ENCODE measurements around the gene NEUROD4.
"Not testable (repeated sequence)": the region's sequence is repeated elsewhere in the genome, so short reads cannot be mapped to it uniquely, and the experiment has no call there.

NEUROD4 gene

GRCh38 chr12:55019784-55020183 is at the start of gene NEUROD4:
NEUROD4 (plus strand) TSS chr12:55019974; CDS start chr12:55026440, 6,466 bp downstream.
- peak; percentile 71 for DNase-seq

- no peak for DNase-seq
These were observed 49.0 kb upstream of the NEUROD4 start for GRCh38 chr12:54970741-54971140.

GRCh38 chr12:54973556-54973955 is 46.2 kb upstream of the NEUROD4 start:
- no peak for DNase-seq

GRCh38 chr12:54974279-54974678 is 45.5 kb upstream of the NEUROD4 start:
- DNase-seq = no peak

- DNase-seq = no peak
These were observed 44.5 kb upstream of the NEUROD4 start for GRCh38 chr12:54975272-54975671.

GRCh38 chr12:54975875-54976274 is 43.9 kb upstream of the NEUROD4 start:
- peak; percentile 49 for DNase-seq

GRCh38 chr12:54977155-54977554 is 42.6 kb upstream of the NEUROD4 start:
- DNase-seq = no peak

GRCh38 chr12:54977857-54978256 is 41.9 kb upstream of the NEUROD4 start:
- peak; percentile 84 for DNase-seq

GRCh38 chr12:54980341-54980740 is 39.4 kb upstream of the NEUROD4 start:
- peak; percentile 85 for DNase-seq

- no peak for DNase-seq
These were observed 38.0 kb upstream of the NEUROD4 start for GRCh38 chr12:54981796-54982195.

GRCh38 chr12:54983536-54984101 is 36.2 kb upstream of the NEUROD4 start:
- no peak for DNase-seq

- peak; percentile 93 for DNase-seq
These were observed 35.0 kb upstream of the NEUROD4 start, which contains the start of gene TESPA1 for GRCh38 chr12:54984658-54985376. TESPA1 (minus strand) TSS chr12:54984762; CDS start chr12:54974562, 10,200 bp downstream.

- DNase-seq = not testable (repeated sequence)
These were observed 33.0 kb upstream of the NEUROD4 start for GRCh38 chr12:54986773-54987172.

GRCh38 chr12:54987611-54988231 is 32.1 kb upstream of the NEUROD4 start:
- DNase-seq = peak; percentile 90

GRCh38 chr12:54988402-54989054 is 31.2 kb upstream of the NEUROD4 start:
- peak; percentile 87 for DNase-seq

- DNase-seq = no peak
These were observed 29.9 kb upstream of the NEUROD4 start for GRCh38 chr12:54989829-54990228.

- DNase-seq = peak; percentile 23
These were observed 28.4 kb upstream of the NEUROD4 start for GRCh38 chr12:54991161-54991990.

GRCh38 chr12:54991991-54992375 is 27.8 kb upstream of the NEUROD4 start:
- no peak for DNase-seq

GRCh38 chr12:54993181-54993835 is 26.5 kb upstream of the NEUROD4 start:
- DNase-seq = peak; percentile 91

- no peak for DNase-seq
These were observed 23.6 kb upstream of the NEUROD4 start for GRCh38 chr12:54996205-54996604.

GRCh38 chr12:54997929-54998522 is 21.7 kb upstream of the NEUROD4 start:
- DNase-seq = no peak

Measured in hematopoietic multipotent progenitor cell treated with erythropoietin and hydrocortisone succinate and interleukin-3 and kit ligand, for 6 days (in vitro differentiated cells).